HepG2 (cell line): ENCODE results near the gene CPM.
A peak's percentile ranks its signal among the peaks of the same experiment; 100 is the strongest.
"Not testable (repeated sequence)": the region's sequence is repeated elsewhere in the genome, so short reads cannot be mapped to it uniquely, and the experiment has no call there.

Experiments used
- EZH2 ChIP-seq: conservative IDR thresholded peaks from 2 replicates; pipeline ENCODE4 v1.6.1; 2012; ENCODE audit warnings: mild to moderate bottlenecking, low read depth, low read length, moderate library complexity
- MIXL1 ChIP-seq: IDR thresholded peaks from 2 replicates; pipeline ENCODE4 v1.6.1; 2016
- RBM22 ChIP-seq: fragments of 200-400 bp; formaldehyde crosslinking; optimal IDR thresholded peaks from 2 replicates; pipeline ENCODE3; 2017; ENCODE audit warnings: mild to moderate bottlenecking, low read length, moderate library complexity
- SMC3 ChIP-seq: IDR thresholded peaks from 2 replicates; pipeline ENCODE4 v1.6.1; 2011; ENCODE audit warnings: low read length, improper control_type of control experiment
- SOX6 ChIP-seq, 2 experiments: fragments of 450-650 bp in 1 of 2; sonication (generic) in 1 of 2; formaldehyde crosslinking in 1 of 2; IDR thresholded peaks; 2 replicates each; pipeline versions ENCODE4 v1.4.0 to v1.6.1; 2017 to 2020; ENCODE audit warnings: antibody characterized with exemption in 1 of 2, mild to moderate bottlenecking in 1 of 2, missing genetic modification reagents in 1 of 2
- XRCC5 ChIP-seq: fragments of 200-400 bp; formaldehyde crosslinking; optimal IDR thresholded peaks from 2 replicates; pipeline ENCODE3; 2017; ENCODE audit warnings: mild to moderate bottlenecking, low read length
- TF ChIP-seq, protein P1 (sequence below), 2 experiments: IDR thresholded peaks; 2 replicates each; pipeline ENCODE4 v1.6.1; 2011 to 2012; ENCODE audit warnings: low read length in 2 of 2, borderline replicate concordance in 1 of 2, low read depth in 1 of 2, mild to moderate bottlenecking in 1 of 2, moderate library complexity in 1 of 2
- TF ChIP-seq, protein P2 (sequence below): sonication (generic); formaldehyde crosslinking; IDR thresholded peaks from 2 replicates; pipeline ENCODE4 v1.5.0; 2020; ENCODE audit warnings: mild to moderate bottlenecking, missing genetic modification reagents, moderate library complexity

DNA sequence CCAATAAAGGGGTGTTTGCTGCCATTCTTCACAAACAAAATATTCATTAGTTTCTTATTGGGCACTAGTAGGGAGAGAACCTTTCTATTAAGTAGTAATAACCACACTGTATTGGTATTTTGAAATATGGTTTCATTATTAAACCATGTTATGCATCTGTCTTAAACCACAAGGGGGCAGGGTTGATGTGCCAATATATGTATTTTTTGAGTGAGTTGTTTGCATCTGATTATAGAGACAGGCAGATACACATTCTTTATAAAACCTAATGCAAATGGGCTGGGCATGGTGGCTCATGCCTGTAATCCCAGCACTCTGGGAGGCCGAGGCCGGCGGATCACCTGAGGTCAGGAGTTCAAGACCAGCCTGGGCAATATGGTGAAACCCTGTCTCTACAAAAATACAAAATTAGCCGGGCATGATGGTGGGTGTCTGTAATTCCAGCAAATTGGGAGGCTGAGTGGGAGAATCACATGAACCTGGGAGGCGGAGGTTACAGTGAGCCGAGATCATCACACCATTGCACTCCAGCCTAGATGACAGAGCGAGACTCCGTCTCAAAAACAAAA lies 69.0 kb downstream of the CPM start:
- TF ChIP-seq, protein P1, sequence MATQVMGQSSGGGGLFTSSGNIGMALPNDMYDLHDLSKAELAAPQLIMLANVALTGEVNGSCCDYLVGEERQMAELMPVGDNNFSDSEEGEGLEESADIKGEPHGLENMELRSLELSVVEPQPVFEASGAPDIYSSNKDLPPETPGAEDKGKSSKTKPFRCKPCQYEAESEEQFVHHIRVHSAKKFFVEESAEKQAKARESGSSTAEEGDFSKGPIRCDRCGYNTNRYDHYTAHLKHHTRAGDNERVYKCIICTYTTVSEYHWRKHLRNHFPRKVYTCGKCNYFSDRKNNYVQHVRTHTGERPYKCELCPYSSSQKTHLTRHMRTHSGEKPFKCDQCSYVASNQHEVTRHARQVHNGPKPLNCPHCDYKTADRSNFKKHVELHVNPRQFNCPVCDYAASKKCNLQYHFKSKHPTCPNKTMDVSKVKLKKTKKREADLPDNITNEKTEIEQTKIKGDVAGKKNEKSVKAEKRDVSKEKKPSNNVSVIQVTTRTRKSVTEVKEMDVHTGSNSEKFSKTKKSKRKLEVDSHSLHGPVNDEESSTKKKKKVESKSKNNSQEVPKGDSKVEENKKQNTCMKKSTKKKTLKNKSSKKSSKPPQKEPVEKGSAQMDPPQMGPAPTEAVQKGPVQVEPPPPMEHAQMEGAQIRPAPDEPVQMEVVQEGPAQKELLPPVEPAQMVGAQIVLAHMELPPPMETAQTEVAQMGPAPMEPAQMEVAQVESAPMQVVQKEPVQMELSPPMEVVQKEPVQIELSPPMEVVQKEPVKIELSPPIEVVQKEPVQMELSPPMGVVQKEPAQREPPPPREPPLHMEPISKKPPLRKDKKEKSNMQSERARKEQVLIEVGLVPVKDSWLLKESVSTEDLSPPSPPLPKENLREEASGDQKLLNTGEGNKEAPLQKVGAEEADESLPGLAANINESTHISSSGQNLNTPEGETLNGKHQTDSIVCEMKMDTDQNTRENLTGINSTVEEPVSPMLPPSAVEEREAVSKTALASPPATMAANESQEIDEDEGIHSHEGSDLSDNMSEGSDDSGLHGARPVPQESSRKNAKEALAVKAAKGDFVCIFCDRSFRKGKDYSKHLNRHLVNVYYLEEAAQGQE (IDR thresholded peaks at IDR 0.05; ENCODE audit: borderline replicate concordance in 1 of 2, low read depth in 1 of 2, low read length in 2 of 2), result not testable (repeated sequence)
- not testable (repeated sequence) for TF ChIP-seq SOX6 (IDR thresholded peaks at IDR 0.05); SOX6 (CRISPR knock-in tag; IDR thresholded peaks at IDR 0.05); MIXL1 (CRISPR knock-in tag); RBM22; EZH2; XRCC5
- peak; percentile 52; the same call in 1 of the 2 replicates for TF ChIP-seq SMC3
- TF ChIP-seq, protein P2, sequence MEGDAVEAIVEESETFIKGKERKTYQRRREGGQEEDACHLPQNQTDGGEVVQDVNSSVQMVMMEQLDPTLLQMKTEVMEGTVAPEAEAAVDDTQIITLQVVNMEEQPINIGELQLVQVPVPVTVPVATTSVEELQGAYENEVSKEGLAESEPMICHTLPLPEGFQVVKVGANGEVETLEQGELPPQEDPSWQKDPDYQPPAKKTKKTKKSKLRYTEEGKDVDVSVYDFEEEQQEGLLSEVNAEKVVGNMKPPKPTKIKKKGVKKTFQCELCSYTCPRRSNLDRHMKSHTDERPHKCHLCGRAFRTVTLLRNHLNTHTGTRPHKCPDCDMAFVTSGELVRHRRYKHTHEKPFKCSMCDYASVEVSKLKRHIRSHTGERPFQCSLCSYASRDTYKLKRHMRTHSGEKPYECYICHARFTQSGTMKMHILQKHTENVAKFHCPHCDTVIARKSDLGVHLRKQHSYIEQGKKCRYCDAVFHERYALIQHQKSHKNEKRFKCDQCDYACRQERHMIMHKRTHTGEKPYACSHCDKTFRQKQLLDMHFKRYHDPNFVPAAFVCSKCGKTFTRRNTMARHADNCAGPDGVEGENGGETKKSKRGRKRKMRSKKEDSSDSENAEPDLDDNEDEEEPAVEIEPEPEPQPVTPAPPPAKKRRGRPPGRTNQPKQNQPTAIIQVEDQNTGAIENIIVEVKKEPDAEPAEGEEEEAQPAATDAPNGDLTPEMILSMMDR (CRISPR knock-in tag), result peak; percentile 64
